Central memory CD4-positive, alpha-beta T cell (primary cell): ENCODE data around the gene MCM5.
A peak's percentile ranks its signal among the peaks of the same experiment; 100 is the strongest.

Experiments used
- DNase-seq: peaks from one replicate; pipeline ENCODE4 v3.0.0; 2022

Gene MCM5

DNA sequence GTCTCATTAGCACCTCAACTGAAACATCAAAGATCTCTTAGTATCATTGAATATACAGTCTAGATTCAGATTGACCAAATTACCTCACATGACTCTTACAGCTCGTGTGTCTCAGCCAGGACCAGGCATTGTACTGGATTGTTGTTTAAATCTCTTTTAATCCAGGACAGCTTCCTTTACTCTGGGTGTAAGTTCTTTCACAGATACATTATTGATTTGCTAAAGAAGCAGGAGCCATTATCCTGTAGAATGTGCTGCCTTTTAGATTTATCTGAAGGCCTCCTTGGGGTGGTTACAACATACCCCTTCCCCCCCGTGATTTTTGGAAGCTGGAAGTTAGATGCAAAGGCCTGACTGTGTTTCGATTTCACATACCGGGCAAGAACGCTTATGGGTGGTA is 4.2 kb downstream of the MCM5 start:
- DNase-seq = no peak

DNA sequence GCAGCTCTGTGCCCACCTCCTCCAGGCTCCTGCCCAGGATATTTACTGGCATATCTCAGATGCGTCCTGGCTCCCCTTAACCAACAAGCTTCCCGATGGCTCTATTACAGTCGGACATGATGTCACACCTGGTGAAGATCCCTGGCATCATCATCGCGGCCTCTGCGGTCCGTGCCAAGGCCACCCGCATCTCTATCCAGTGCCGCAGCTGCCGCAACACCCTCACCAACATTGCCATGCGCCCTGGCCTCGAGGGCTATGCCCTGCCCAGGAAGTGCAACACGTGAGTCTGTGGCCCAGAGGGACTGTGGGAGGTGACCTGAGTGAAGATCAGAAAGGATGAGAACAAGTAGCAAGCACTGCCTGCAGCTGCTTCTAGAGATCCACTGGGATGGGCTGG is 6.5 kb downstream of the MCM5 start:
- DNase-seq = no peak

DNA sequence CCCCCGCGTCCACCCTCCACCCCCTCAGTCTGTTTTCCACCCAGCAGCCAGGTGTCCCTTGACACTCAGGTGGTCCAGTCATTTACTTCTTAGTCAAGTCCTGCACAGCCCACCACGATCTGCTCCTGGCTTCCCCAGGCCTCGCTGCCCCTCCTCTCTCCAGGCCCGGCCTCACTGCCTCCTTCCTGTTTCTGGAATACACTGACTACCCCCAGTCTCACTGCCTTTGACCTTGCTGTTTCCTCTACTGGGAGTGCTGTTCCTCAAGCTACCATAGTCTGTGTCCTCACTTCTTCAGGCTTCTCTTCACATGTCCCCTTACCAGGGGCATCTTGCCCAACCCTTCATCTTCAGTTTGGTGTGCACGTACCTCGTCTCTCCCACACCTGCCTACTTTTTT is 7.4 kb downstream of the MCM5 start:
- DNase-seq = no peak

DNA sequence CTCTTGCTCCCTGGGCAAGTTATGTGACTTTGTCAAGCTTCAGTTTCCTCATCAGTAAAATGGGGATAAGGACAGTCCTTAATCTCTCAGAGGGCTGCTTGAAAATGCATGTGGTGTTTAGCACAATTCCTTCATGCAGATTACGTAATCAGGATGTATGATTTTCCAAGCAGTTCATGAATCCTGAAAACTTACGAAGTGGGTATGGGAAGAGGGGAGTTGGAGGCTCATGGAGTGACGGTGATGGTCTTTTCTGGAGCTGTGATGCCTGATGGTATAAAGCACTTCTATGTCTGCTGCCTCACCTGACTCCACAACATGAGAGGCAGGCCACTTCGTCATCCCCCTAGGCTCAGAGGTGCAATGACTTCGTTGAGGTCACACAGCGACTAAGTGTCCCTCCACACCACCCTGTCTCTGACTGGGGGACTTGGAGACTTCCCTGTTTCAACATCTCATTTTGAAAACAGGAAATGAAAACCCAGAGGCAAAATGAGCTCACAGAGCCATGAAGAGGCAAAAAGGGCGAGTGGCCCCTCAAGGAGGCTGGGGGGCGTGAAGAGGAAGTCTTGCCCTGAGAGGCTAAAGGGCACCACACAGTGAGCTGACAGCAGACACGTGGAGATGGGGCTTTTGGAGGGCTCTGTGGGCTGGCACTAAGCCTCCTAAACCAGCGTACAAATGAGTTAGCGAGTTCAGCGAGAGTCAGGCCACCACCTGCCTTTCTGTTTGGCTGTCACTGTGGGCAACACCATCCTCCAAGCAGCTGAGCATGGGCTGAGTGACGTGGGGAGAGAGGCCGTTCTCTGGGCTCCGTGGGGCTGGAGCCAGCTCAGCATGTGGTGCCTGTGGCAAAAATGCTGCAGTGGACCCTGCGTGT is 10.1 kb downstream of the MCM5 start:
- DNase-seq = no peak

DNA sequence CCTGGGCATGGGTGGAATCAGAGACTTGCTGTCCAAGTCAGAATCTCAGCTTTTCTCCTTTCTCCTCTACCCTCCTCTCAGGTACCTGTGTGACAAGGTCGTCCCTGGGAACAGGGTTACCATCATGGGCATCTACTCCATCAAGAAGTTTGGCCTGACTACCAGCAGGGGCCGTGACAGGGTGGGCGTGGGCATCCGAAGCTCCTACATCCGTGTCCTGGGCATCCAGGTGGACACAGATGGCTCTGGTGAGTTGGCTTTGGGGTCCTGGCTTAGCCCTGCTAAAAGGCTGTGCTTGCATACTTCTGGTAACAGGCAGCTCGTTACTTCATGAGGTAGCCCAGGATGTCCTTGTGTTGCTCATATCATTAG is 10.7 kb downstream of the MCM5 start:
- no peak for DNase-seq

DNA sequence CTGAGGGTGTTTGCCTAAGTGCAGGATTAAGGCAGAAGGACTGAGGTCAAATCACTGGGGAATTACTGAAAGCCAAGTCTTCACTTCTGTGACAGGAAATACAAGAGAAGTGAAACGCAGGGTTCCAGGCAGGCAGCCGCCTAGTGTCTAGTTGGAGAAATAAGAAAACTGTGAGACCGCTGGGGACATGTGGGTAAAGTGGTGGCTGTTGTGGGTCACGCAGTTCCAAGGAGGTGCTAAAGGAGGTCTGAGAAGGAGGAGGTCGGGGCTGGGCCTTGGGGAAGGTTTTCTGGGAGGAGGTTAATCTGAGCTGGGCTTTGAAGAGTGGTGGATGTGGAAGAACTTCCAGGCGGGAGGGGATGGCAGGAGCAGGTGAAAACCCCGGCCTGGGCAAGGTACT is 11.2 kb downstream of the MCM5 start:
- DNase-seq = no peak

DNA sequence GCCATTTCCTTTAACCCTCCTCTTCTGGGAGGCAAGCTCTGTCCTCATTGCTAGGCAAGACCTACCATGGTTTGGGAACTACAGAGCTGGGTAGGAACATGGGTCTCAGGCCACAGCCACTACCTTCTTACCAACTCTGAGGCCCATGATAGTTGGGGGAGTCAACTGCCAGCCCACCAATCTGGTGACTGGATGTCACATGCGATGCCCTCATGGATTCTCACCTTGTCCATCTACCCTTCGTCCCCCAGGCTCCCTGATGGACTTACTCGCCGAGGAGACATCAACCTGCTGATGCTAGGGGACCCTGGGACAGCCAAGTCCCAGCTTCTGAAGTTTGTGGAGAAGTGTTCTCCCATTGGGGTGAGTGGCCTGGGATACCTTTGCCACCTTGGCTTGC is 13.7 kb downstream of the MCM5 start:
- no peak for DNase-seq

DNA sequence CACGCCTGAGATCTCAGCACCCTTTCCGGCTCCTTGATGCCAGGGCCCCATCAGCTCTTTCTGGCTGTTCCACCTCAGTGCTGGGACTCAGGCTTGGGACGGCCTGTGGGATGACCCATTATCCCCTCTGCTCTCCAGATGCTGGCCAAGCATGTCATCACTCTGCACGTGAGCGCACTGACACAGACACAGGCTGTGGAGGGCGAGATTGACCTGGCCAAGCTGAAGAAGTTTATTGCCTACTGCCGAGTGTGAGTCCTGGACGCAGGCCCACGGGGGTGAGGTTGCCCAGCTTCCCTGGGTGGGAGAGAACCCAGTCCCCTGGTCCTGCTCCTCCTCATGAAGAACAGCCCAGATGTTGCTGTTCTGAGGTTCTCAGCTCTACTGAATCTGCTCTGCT is 17.7 kb downstream of the MCM5 start:
- no peak for DNase-seq

DNA sequence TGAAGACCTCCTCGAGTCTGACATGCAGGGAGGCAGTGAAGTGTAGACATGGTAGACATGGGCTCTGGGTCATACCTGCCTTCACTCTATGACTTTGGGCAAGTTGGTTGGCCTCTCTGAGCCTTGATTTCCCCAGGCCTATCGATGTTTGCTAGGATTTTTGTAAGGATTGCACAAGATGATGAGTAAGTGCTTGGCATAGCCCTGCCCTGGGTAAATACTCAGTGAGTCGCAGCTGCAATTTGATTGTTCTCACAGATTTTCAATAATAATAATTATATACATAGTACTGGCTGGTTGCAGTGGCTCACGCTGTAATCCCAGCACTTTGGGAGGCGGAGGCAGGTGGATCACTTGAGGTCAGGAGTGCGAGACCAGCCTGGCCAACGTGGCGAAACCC is 18.1 kb downstream of the MCM5 start:
- DNase-seq = no peak

DNA sequence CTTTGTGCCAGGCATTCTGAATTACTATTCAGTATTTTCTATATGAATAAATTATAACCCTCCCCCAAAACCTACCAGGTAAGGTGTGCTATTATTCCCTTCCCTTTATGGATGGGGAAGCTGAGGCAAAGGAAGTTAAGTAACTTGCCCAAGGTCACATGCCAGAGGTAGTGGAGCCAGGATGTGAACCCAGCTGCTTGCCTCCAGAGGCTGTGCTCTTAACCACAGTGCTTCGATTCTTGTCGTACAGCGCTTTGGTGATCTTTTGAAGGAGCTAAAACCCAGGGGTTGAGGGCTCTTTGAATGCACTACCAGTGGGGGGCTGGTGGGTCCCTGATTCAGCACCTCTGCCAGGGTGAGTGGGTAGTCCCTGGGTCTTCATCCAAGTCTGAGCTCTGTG is 18.8 kb downstream of the MCM5 start:
- no peak for DNase-seq

DNA sequence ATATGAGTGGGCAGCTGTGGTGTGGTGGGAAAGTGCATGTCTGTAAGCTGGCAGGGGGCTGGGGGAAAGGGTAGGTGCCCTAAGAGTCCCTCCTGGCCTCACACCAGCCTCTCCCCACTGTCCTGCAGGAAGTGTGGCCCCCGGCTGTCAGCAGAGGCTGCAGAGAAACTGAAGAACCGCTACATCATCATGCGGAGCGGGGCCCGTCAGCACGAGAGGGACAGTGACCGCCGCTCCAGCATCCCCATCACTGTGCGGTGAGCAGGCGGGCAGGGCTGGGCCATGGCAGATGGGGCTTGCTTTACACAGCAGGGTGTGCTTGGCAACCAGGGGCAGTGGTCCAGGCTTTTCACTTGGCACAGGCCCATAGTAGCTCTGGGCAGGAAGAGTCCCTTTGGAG is 19.8 kb downstream of the MCM5 start:
- DNase-seq = no peak

DNA sequence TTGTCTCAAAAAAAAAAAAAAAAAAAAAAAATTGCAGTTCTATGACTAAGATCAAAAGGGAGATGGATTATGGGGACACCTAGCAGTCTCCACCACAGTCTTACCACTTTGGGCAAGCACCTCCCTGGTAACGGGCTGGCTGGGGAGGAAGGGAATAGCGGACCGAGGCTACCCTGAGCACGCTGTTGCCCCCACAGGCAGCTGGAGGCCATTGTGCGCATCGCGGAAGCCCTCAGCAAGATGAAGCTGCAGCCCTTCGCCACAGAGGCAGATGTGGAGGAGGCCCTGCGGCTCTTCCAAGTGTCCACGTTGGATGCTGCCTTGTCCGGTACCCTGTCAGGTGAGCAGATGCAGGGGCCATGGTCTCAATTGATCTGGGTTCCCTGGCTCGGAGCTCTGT is 21.2 kb downstream of the MCM5 start:
- no peak for DNase-seq

DNA sequence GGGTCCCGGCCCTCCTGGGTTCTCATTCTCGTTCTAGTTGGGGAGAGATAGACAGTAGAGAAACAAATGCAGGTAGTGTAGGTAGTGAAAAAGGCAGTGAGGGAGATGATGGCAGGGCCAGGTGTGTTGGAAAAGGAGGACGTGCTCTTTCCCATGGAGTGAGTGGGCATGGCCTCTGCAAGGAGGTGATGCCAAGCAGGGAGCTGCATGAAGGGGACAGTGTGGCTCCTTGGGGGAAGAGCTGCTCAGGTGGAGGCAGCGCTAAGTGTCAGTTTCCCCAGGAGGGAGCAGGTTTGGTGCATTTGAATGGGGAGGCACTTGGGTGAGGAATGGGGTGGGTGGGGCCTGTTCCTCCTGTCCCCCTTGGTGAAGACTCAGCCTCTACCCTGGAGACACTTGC is 22.2 kb downstream of the MCM5 start:
- DNase-seq = no peak

DNA sequence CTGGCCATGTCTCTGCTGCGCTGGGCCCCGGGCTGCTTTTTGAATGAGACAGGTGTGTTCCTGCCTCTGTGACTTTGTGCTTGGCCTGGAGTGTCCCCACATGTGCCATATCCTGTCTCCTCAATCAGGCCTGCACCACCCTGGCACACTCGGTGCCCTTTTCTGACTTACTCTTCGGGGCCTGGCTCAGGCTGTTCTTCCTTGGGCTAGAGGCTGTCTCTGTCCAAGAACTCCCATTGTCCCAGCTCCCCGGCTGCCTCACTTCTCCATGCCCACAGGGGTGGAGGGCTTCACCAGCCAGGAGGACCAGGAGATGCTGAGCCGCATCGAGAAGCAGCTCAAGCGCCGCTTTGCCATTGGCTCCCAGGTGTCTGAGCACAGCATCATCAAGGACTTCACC is 23.0 kb downstream of the MCM5 start:
- no peak for DNase-seq

DNA sequence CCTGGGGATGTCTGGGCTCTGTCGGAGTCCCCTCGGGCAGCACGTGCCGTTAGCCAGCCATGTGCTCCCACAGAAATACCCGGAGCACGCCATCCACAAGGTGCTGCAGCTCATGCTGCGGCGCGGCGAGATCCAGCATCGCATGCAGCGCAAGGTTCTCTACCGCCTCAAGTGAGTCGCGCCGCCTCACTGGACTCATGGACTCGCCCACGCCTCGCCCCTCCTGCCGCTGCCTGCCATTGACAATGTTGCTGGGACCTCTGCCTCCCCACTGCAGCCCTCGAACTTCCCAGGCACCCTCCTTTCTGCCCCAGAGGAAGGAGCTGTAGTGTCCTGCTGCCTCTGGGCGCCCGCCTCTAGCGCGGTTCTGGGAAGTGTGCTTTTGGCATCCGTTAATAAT is 24.1 kb downstream of the MCM5 start:
- DNase-seq = no peak

DNA sequence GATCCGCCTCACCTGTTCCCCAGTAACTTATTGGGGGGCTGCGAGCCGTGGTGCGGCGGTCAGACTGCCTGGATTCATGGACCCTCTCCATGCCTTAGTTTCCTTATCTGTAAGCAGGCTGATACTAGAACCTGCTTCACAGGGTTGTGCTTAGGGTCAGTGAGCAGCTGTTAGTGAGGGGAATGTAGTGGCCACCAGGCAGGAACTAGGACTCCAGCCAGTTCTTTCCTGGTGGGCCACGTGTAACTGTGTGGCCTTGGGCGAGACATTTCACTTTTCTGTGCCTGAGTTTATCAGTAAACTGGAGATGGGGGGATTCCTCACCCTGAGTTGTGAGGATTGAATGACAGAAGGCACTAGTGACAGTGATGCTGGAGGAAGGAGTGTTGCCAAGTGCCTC is 24.8 kb downstream of the MCM5 start:
- no peak for DNase-seq

DNA sequence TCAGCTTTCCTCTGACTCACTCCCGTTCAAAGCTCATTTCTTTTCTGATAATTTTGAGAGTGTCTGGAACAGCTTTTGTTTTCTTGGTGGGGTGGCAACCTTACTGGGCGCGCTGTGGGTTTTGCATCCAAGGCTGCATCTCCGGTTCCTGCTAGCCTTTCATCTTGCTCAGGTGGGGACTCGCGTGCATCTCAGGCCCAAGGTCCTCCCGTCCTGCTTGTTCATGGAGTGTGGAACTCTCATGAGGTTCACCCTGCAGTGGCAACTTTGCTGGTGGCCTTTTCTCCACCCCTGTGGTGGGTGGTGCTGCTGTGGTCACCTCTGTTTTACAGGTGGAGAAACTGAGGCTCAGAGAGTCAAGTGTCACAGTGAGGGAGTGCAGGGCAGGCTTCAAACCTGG is 25.6 kb downstream of the MCM5 start:
- DNase-seq = no peak

DNA sequence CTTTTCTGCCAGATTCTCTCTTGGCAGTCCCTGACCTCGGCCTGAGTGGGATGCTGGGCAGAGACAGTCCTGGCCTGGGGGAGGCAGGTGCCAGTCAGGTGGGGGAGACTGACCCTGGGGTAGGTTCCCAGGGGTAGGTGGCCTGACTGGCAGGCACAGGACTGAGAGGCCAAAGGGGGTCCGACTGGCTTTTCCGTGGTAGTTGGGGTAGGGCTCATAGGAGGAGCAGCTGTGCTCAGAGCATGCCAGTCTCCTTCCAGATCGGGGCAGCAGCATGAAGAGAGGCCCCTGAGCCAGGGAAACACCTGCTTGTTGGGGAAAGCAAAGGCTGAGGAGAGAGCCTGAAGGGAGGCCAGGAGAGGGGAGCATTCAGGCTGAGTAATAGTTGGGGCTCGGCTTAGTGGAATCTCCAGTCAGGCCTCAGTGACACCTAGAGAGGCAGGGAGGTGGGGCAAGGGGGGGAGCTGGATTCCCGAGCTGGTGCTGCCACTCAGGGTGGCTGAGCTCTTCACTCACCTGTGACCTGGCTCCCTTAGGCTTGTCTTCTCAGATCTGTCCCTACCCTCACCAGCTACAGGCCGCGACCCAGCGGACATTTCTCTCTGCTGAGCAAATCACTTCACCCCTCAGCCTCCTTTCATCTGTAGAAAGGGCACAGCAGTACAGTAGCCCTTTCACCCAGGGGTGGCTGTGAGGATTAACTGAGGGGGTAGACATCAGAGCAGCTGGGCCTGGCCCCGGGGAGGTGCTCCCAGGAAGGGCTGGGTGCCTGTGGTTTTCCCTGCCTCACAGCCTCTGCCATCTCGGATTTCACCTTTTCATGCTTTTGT is 26.2 kb downstream of the MCM5 start:
- no peak for DNase-seq

DNA sequence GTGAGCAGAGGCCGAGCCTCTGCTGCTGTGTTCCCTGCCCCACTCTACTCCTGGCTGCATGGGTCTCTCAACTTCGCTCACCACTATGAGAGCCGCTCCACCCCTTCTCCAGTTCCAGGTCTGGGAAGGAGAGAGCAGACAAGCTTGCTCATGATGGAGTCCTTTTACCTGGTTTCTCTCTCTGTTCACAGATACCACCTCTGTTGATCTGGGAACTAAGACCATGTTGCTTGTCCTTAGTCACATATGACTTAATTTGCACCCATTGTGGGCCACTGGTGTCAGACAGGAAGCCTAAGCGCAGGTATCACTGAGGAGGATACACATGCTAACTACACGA is 26.8 kb downstream of the MCM5 start:
- DNase-seq = no peak

DNA sequence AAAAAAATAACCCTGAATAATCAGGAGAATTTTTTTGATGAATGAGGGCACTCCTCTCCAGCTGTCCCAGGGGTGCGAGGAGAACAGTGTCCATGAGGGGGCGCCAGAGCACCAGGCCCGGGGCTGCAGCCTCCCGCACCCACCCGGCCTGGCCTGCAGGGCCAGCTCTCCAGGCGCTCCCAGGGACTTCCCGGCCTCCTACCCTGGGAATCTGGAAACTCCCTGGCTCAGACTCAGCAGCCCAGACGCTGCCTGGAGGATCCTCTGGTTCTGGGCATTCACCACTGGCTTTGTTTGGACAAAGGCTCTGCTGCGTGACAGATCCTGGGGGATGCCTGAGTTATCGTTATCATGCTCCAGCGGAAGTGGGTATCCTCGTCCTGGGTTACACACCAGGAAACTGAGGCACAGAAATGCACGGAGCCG is 31.0 kb downstream of the MCM5 start:
- DNase-seq = peak; percentile 35

DNA sequence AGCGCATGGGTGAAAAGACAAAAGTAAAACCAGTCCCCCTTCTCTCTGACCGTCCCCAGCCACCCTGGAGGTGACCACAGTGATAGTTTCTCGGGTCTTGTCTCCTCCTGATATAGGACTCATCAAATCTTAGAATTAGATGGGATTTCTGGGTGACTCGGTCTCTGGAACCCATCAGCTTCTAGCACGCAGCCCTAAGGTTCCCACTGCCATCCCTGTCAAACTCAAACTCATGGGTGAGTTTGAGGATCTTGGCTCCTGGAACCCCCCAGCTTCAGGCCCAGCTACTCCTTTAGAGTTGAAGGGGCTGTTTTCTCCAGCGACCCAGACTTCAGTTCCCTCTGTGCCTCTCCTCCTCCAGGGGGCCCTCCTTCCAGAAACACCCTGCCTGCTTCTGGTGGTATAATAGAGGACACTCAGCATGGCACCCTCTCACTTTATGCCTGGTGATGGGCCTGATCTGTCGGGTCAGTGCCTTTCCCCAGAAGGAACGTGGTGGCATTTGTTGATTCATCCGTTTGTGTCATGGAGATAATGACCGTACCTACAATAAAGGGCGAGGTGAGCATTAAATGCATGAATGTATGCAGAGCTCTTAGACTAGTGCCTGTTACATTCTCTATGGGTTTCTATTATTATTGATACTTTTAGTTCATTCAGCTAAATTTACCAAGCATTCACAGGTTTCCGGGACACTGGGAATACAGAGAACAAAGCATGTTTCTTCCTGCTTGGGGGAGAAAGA is 31.7 kb downstream of the MCM5 start:
- DNase-seq = no peak

DNA sequence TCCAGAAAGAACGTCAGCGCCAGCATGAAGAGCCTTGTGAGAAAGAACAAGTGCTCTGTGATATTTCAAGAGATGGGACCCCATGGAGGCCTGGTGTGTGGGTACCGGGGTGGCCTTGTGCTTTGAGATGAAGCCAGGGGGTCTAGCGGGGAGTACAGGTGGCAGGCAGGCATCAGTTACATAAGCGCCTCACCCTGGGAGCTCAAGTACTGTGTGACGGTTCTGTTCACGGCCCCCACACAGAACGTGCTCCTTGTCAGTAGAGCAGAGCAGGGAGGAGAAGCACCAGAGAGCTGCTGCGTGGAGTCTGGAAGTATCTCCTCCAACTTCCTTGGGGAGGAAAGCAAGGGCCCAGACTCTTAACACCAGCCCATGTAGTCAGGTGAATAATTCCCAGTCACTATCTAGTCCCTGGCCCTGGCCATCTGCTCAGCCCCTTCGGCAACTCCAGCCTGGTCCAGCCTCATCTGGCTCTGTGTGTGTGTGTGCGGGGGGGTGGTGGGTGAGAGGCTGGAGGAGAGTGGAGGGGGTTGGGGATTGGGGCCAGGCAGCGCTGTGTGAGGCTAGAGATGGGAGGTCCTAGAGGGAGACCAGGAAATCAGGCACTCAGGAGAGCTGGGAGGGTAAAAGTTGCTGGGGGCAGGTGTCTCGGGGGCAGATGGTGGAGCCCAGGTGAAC is 32.4 kb downstream of the MCM5 start:
- DNase-seq = no peak

DNA sequence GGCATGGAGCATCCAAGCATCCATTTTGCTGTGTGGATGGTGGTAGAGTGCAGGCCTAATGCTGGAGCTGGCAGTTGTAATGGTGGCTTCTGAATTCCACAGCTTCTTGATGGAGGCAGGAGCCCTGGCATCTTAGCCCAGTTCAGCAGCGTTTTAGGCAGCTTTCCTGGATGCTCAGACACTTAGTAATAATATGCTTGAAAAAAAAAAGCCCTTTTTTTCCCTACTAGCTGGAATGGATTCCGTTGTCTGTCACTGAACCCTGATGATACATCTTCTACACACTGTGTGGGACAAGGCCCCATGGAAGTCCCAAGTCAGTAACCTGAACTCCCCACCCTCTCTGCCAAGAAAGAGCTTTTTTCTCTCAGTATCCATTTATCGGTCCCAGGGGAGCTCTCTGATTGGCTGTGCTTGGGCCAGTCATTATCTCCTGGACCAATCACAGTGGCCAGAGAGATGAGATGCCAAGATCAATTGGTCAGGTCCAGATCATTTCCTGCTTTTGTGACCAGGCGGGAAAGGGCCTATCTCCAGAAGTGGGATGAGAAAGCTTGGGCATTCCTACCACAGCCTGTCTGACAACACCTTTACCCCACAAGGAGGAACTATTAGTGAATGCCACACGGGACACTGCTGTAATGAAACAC is 34.2 kb downstream of the MCM5 start:
- DNase-seq = no peak
